OCI-LY7 (cell line): ENCODE measurements around the gene AMZ1. TPM values are rescaled to one million over a fixed set of nuclear protein-coding genes. Genes with fewer than 3 reads are reported as not detected.
A peak's percentile ranks its signal among the peaks of the same experiment; 100 is the strongest.
"Not testable (repeated sequence)": the region's sequence is repeated elsewhere in the genome, so short reads cannot be mapped to it uniquely, and the experiment has no call there.

Experiments
- BruUV-seq: library from RNA; stranded (reverse); fragments of 400-500 nt; replicated peaks from 2 replicates; lab custom pipeline; 2021; lab: Mats Ljungman, UMichigan
- CTCF ChIA-PET: fragments of 300-600 bp; sonication (Branson Sonifier 250); formaldehyde crosslinking; loops from one replicate; lab custom pipeline; 2022; ENCODE audit warnings: antibody characterized with exemption; ENCODE audit not compliant: unreplicated experiment; lab: Charles Lee
- POLR2A ChIA-PET: fragments of 300-600 bp; sonication (Branson Sonifier 250); formaldehyde crosslinking; loops from one replicate; lab custom pipeline; 2022; ENCODE audit warnings: antibody characterized with exemption; lab: Charles Lee
- DNase-seq: peaks from one replicate; pipeline ENCODE4 v3.0.0-alpha.2; 2015; ENCODE audit warnings: low spot score
- H2AFZ ChIP-seq: fragments of 200-600 bp; sonication (generic), shearing (Covaris generic); 2 replicates; pipeline ENCODE4 v1.6.1; 2014; ENCODE audit warnings: mild to moderate bottlenecking, antibody characterized with exemption, low read length, moderate library complexity
- H3K27ac ChIP-seq: fragments of 200-600 bp; sonication (generic); 2 replicates; pipeline ENCODE4 v1.5.1; 2014; ENCODE audit warnings: mixed run types, low read depth, mild to moderate bottlenecking, moderate library complexity, low read length, inconsistent platforms; ENCODE audit not compliant: poor library complexity, severe bottlenecking
- H3K36me3 ChIP-seq: fragments of 200-600 bp; sonication (generic); 2 replicates; pipeline ENCODE4 v1.6.1; 2014; ENCODE audit warnings: mild to moderate bottlenecking, antibody characterized with exemption, low read length, moderate library complexity, mixed read lengths; ENCODE audit not compliant: insufficient read depth
- H3K4me1 ChIP-seq: fragments of 200-600 bp; sonication (generic); 2 replicates; pipeline ENCODE4 v1.5.1; 2014; ENCODE audit warnings: mild to moderate bottlenecking, low read length; ENCODE audit not compliant: insufficient read depth, poor library complexity, severe bottlenecking
- H3K4me2 ChIP-seq: fragments of 200-600 bp; sonication (generic); 2 replicates; pipeline ENCODE4 v1.6.1; 2014; ENCODE audit warnings: mild to moderate bottlenecking, low read length
- H3K4me3 ChIP-seq: fragments of 200-600 bp; sonication (generic); 2 replicates; pipeline ENCODE4 v1.5.1; 2014; ENCODE audit warnings: mild to moderate bottlenecking, low read depth, low read length; ENCODE audit not compliant: poor library complexity, severe bottlenecking
- H3K79me2 ChIP-seq: fragments of 200-600 bp; sonication (generic); 2 replicates; pipeline ENCODE4 v1.6.1; 2016; ENCODE audit warnings: low read depth, mild to moderate bottlenecking, low read length, moderate library complexity, mixed read lengths; ENCODE audit not compliant: insufficient read depth
- H3K9me2 ChIP-seq: fragments of 200-600 bp; sonication (generic); 2 replicates; pipeline ENCODE4 v1.6.1; 2016; ENCODE audit warnings: mild to moderate bottlenecking, low read length, mixed read lengths; ENCODE audit not compliant: insufficient read depth
- H3K9me3 ChIP-seq: fragments of 200-600 bp; sonication (generic); 2 replicates; pipeline ENCODE4 v1.6.1; 2014; ENCODE audit warnings: mild to moderate bottlenecking, mixed run types, low read length, mixed read lengths
- H4K20me1 ChIP-seq: fragments of 200-600 bp; sonication (generic); 2 replicates; pipeline ENCODE4 v1.6.1; 2014; ENCODE audit warnings: mild to moderate bottlenecking, antibody characterized with exemption, low read length, moderate library complexity, mixed read lengths; ENCODE audit not compliant: insufficient read depth
- CTCF ChIP-seq: fragments of 200-600 bp; sonication (generic); conservative IDR thresholded peaks from 2 replicates; pipeline ENCODE4 v1.5.1; 2014; ENCODE audit warnings: mild to moderate bottlenecking, antibody characterized with exemption, low read length, moderate library complexity, mixed read lengths
- EZH2phosphoT487 ChIP-seq: fragments of 200-600 bp; sonication (generic); IDR thresholded peaks from 2 replicates; pipeline ENCODE4 v1.6.1; 2018; ENCODE audit warnings: low read depth, borderline replicate concordance, mild to moderate bottlenecking, mixed run types, antibody characterized with exemption, low read length, moderate library complexity, mixed read lengths
- intact Hi-C: fragments of 100-400 bp; cut with micrococcal nuclease; formaldehyde crosslinking; loops from one replicate; pipeline ENCODE4 v1.10.0; 2022; ENCODE audit not compliant: unreplicated experiment
- total RNA-seq, 2 experiments: library from RNA; depleted of rRNA in 1 of 2; stranded (reverse); fragments of >200 nt in 1 of 2; shearing (Covaris generic) in 1 of 2; gene quantifications; 2 replicates each; pipeline ENCODE4 v1.2.3, GENCODE V29; 2014 to 2022

AMZ1 gene
- total RNA-seq, 2 experiments from 2014 or later: 1.4 to 2.7 TPM

- DNase-seq, H2AFZ ChIP-seq, H3K9me2 ChIP-seq, H3K4me1 ChIP-seq, BruUV-seq, H3K9me3 ChIP-seq, POLR2A ChIA-PET, H4K20me1 ChIP-seq, H3K4me3 ChIP-seq, H3K27ac ChIP-seq, H3K36me3 ChIP-seq, intact Hi-C loops, H3K79me2 ChIP-seq, CTCF ChIA-PET, H3K4me2 ChIP-seq: not testable (repeated sequence)
Observed at GRCh38 chr7:2694122-2694436, 6.1 kb downstream of the AMZ1 start.

GRCh38 chr7:2698581-2699288 is 10.7 kb downstream of the AMZ1 start:
- Histone ChIP-seq H3K4me1 (peaks cover 14% of the 10 kb centered on the region), H3K79me2 (no peaks in the 10 kb centered on the region), H3K9me2 (no peaks in the 10 kb centered on the region), H3K27ac (no peak overlapping the region), H3K9me3 (no peaks in the 10 kb centered on the region), H2AFZ (peak overlapping the region; percentile 62), H3K36me3 (no peaks in the 10 kb centered on the region), H3K4me3 (no peak overlapping the region), H4K20me1 (no peaks in the 10 kb centered on the region), H3K4me2 (peak overlapping the region; percentile 47)
- intact Hi-C loops: no loop called here
- no peak for TF ChIP-seq CTCF
- TF ChIP-seq EZH2phosphoT487: no peak
- CTCF ChIA-PET: interaction anchor here (0.5 to 1.4 kb wide), 4 partner anchors 8 to 85 kb away, joined by 3 to 6 read pairs (median 3); no protein-coding TSS in a partner anchor
- no TSS peak for BruUV-seq
- DNase-seq: peak; percentile 68
- POLR2A ChIA-PET: interaction anchor here (1.3 to 5.6 kb wide), 3 partner anchors 9 to 53 kb away, joined by 3 to 36 read pairs (median 4); no protein-coding TSS in a partner anchor

GRCh38 chr7:2699289-2699620 is 11.3 kb downstream of the AMZ1 start:
- no TSS peak for BruUV-seq
- Histone ChIP-seq H3K4me3 (no peak overlapping the region), H3K9me2 (no peaks in the 10 kb centered on the region), H3K79me2 (no peaks in the 10 kb centered on the region), H3K27ac (no peak overlapping the region), H2AFZ (peak overlapping the region; percentile 62), H3K36me3 (no peaks in the 10 kb centered on the region), H3K9me3 (no peaks in the 10 kb centered on the region), H3K4me1 (peaks cover 14% of the 10 kb centered on the region), H3K4me2 (peak overlapping the region; percentile 47), H4K20me1 (no peaks in the 10 kb centered on the region)
- CTCF ChIA-PET: interaction anchor here (1.0 to 1.4 kb wide), 3 partner anchors 9 to 86 kb away, joined by 3 to 6 read pairs (median 3); no protein-coding TSS in a partner anchor
- intact Hi-C loops: no loop called here
- no peak for TF ChIP-seq EZH2phosphoT487
- no peak for TF ChIP-seq CTCF
- POLR2A ChIA-PET: interaction anchor here (1.3 to 5.6 kb wide), 3 partner anchors 10 to 54 kb away, joined by 3 to 36 read pairs (median 4); no protein-coding TSS in a partner anchor
- no peak for DNase-seq
